Transverse colon (tissue), 4 donors: ENCODE measurements around the gene C1orf159. TPM values are rescaled to one million over a fixed set of nuclear protein-coding genes. Genes with fewer than 3 reads are reported as not detected.
"Not testable (repeated sequence)": the region's sequence is repeated elsewhere in the genome, so short reads cannot be mapped to it uniquely, and the experiment has no call there.

Source experiments
- DNase-seq: peaks from one replicate; pipeline ENCODE4 v3.0.0-alpha.2; 2019
- H3K27ac ChIP-seq, 4 donors: fragments of 200-600 bp; sonication (generic); 2 replicates each; pipeline ENCODE4 v1.5.1; 2016 to 2018; ENCODE audit warnings: inconsistent platforms in 4 of 4
- H3K27me3 ChIP-seq: fragments of 200-600 bp; sonication (generic); 2 replicates; pipeline ENCODE4 v1.5.1; 2017; ENCODE audit warnings: inconsistent platforms
- H3K36me3 ChIP-seq, 4 donors: fragments of 200-600 bp; sonication (generic); 2 replicates each; pipeline ENCODE4 v1.5.1; 2017 to 2019; ENCODE audit warnings: inconsistent platforms in 4 of 4
- H3K4me1 ChIP-seq, 4 donors: fragments of 200-600 bp; sonication (generic); 2 replicates each; pipeline ENCODE4 v1.5.1; 2017 to 2020; ENCODE audit warnings: inconsistent platforms in 4 of 4
- H3K4me3 ChIP-seq, 4 donors: fragments of 200-600 bp; sonication (generic); 1 replicate in 1 of 4; 2 replicates in 3 of 4; pipeline versions ENCODE4 v1.5.1 to v1.6.1; 2017 to 2019; ENCODE audit warnings: inconsistent platforms in 4 of 4
- H3K9me3 ChIP-seq, 2 donors: fragments of 200-600 bp; sonication (generic); 2 replicates each; pipeline ENCODE4 v1.5.1; 2017 to 2019; ENCODE audit warnings: inconsistent platforms in 2 of 2
- CTCF ChIP-seq, 5 experiments: fragments of 200-600 bp in 3 of 5; fragments of 450-650 bp in 2 of 5; sonication (generic) in 3 of 5; IDR thresholded peaks; 1 replicate in 2 of 5; 2 replicates in 3 of 5; pipeline ENCODE4 v1.5.1; 2016 to 2017; ENCODE audit warnings: antibody characterized with exemption in 5 of 5, inconsistent platforms in 3 of 5, mild to moderate bottlenecking in 2 of 5, moderate library complexity in 1 of 5
- EP300 ChIP-seq: sonication (generic); formaldehyde crosslinking; IDR thresholded peaks from one replicate; pipeline ENCODE4 v1.6.1; 2017; ENCODE audit warnings: antibody characterized with exemption, low read depth
- POLR2A ChIP-seq: fragments of 450-650 bp; IDR thresholded peaks from one replicate; pipeline ENCODE4 v1.6.1; 2016; ENCODE audit warnings: antibody characterized with exemption, mild to moderate bottlenecking, moderate library complexity
- POLR2AphosphoS5 ChIP-seq, 3 donors: sonication (generic); formaldehyde crosslinking; IDR thresholded peaks; one replicate each; pipeline ENCODE4 v1.6.1; 2016; ENCODE audit warnings: antibody characterized with exemption in 3 of 3
- WGBS, 2 donors: methylation state at CpG; one replicate each; pipeline ENCODE4 v1.1.5; 2018; ENCODE audit warnings: low coverage in 1 of 2; 5-methylcytosine and 5-hydroxymethylcytosine counted together
- in situ Hi-C, 4 donors: fragments of 200-750 bp; cut with MboI; loops; one replicate each; pipeline versions ENCODE4 v1.15.0 to v1.15.1; 2017; ENCODE audit warnings: low sequenced_read_pairs in 3 of 4, low pct_ligation_motif_present in 1 of 4, low pct_unique_long_range_greater_than_20kb in 1 of 4
- intact Hi-C: fragments of 100-400 bp; cut with DNase I; formaldehyde crosslinking; loops from one replicate; pipeline ENCODE4 v1.15.1; 2023; ENCODE audit warnings: low total_unique reads
- total RNA-seq, 4 donors: library from RNA; depleted of rRNA; stranded (reverse); fragments of >200 nt; gene quantifications; one replicate each; pipeline ENCODE4 v1.1.0, GENCODE V29; 2016

The C1orf159 gene
- total RNA-seq, 4 donors from 2014 or later, result 23.6 to 108 (median 47.3) TPM

GRCh38 chr1:1099506-1100183, 16.2 kb downstream of the C1orf159 start:
- 73 to 76% methylated on average over 4 of the region's 4 CpGs for WGBS, 2 donors
- in situ Hi-C loops (loop anchor here in 1 of 4 donors (25.0 kb wide), 1 partner anchor 163 kb away; the partner anchor contains the start of gene UBE2J2), intact Hi-C loops (no loop called here)
- no peak overlapping the region for H3K27ac ChIP-seq
- H3K9me3 ChIP-seq, result no peaks in the 10 kb centered on the region
- DNase-seq, result no peak
- no peaks in the 10 kb centered on the region for H3K27me3 ChIP-seq
- no peaks in the 10 kb centered on the region for H3K36me3 ChIP-seq
- TF ChIP-seq POLR2AphosphoS5 (IDR thresholded peaks at IDR 0.05) (no peak), POLR2A (no peak), EP300 (no peak)
- H3K4me1 ChIP-seq, result peaks cover 0 to 8% (median 3%) of the 10 kb centered on the region in 4 donors
- H3K4me3 ChIP-seq, result no peak overlapping the region

- 80 to 87% methylated on average over 13 to 18 of the region's 18 CpGs for WGBS, 2 donors
- Histone ChIP-seq H3K4me1 (peaks cover 0 to 8% (median 3%) of the 10 kb centered on the region in 4 donors), H3K36me3 (no peaks in the 10 kb centered on the region), H3K4me3 (no peak overlapping the region), H3K27ac (no peak overlapping the region), H3K9me3 (no peaks in the 10 kb centered on the region), H3K27me3 (no peaks in the 10 kb centered on the region)
- TF ChIP-seq CTCF (IDR thresholded peaks at IDR 0.05) (no peak), POLR2A (no peak), EP300 (no peak), POLR2AphosphoS5 (IDR thresholded peaks at IDR 0.05) (no peak)
- intact Hi-C loops (no loop called here), in situ Hi-C loops (no loop called here)
- DNase-seq, result peak; percentile 1
These were observed 17.0 kb downstream of the C1orf159 start for GRCh38 chr1:1098681-1099421.

- WGBS, 2 donors, result 80 to 96% methylated on average over 2 to 5 of the region's 5 CpGs
- H3K36me3 ChIP-seq, H3K27me3 ChIP-seq: not testable (repeated sequence)
These were observed 19.8 kb downstream of the C1orf159 start for GRCh38 chr1:1096136-1096535.

DNA sequence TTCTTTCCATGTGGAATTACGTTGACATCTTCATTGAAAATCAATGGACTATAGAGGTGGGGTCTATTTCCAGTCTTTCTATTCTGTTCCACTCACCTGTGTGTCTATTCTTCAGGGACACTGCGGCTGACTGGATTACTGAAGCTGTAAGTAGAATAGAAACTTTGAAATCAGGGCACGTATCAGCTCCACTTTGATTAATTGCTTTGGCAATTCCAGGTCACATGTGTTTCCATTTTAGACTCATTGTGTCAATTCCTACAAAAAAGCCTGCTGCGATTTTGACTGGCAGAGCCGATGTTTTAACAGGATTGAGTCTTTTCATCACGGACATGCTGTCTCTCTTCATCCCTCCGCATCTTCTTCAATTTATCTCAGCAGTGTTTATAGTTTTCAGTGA, 20.9 kb downstream of the C1orf159 start:
- H3K9me3 ChIP-seq, result no peaks in the 10 kb centered on the region
- in situ Hi-C loops, result no loop called here
- no peak for DNase-seq
- no peaks in the 10 kb centered on the region for H3K36me3 ChIP-seq
- intact Hi-C loops, result no loop called here
- TF ChIP-seq EP300 (no peak), POLR2A (no peak), CTCF (IDR thresholded peaks at IDR 0.05) (no peak), POLR2AphosphoS5 (IDR thresholded peaks at IDR 0.05) (no peak)
- no peaks in the 10 kb centered on the region for H3K4me1 ChIP-seq
- H3K4me3 ChIP-seq, result no peak overlapping the region
- WGBS, 2 donors, result 92 to 94% methylated on average over 6 to 7 of the region's 7 CpGs
- no peaks in the 10 kb centered on the region for H3K27me3 ChIP-seq
- H3K27ac ChIP-seq, result no peak overlapping the region

More at GRCh38 chr1:1096136-1096535, 19.8 kb downstream of the C1orf159 start:
- H3K27ac ChIP-seq, in situ Hi-C loops, intact Hi-C loops, H3K4me1 ChIP-seq, H3K4me3 ChIP-seq, H3K9me3 ChIP-seq: not testable (repeated sequence)
- DNase-seq, result peak; percentile 1

DNA sequence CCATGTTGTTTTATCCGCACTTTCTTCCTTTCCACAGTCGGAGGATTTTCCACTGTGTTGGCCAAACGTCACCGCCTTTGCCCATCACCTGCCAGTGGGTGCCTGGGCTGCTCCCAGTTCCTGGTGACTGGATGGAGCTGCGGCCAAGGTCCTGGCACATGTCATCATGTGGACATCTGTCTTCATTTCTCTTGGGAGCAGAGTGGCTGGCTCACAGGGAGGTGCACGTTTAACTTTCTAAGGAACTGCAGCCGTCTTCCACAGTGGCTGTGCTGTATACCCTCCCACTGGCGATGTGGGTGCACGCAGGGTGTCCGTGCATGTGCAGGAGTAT, 22.3 kb downstream of the C1orf159 start:
- H3K27me3 ChIP-seq, result no peaks in the 10 kb centered on the region
- no peak overlapping the region for H3K27ac ChIP-seq
- no peaks in the 10 kb centered on the region for H3K36me3 ChIP-seq
- intact Hi-C loops, result no loop called here
- H3K4me1 ChIP-seq, result no peaks in the 10 kb centered on the region
- H3K9me3 ChIP-seq, result no peaks in the 10 kb centered on the region
- DNase-seq, result peak; percentile 3
- TF ChIP-seq POLR2AphosphoS5 (IDR thresholded peaks at IDR 0.05) (no peak), EP300 (no peak), POLR2A (no peak), CTCF (IDR thresholded peaks at IDR 0.05) (no peak)
- in situ Hi-C loops, result no loop called here
- no peak overlapping the region for H3K4me3 ChIP-seq
- 88 to 89% methylated on average over 4 to 10 of the region's 10 CpGs for WGBS, 2 donors
